ENCODE results near the gene FAM78A. TPM values are rescaled to one million over a fixed set of nuclear protein-coding genes. Genes with fewer than 3 reads are reported as not detected.

The FAM78A gene
- total RNA-seq, 1 experiment from 2014 or later, result 3.4 TPM

DNA sequence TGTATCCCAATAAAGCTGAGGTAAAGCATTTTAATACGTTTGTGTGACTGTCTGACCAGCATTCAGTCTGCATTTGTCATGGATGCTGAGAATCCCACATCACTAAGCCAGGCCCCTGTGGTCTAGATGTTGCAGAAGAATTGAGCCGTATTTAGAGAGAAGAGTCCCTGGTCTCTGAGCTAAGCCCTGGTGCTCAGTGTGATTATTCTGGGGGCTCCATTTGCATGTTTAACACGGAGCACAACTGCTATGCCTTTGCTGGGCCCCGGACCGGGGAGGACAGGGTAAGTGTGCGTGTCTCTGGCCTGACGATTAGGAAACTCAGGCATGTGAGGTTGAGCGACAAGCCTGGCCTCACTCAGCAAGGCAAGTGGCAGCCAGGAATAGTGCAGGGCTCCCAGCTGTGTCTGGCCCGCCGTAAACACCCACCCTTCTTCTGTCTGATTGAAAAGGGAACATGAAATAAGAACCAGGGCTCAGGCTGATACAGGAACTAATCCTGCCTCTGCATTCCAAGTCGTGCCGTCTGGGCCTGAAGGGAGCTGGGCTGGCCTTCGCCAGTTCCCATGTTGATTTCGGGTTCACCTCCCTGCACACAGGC is 22.3 kb downstream of the FAM78A start:
- H3K27me3 ChIP-seq (ENCODE audit: insufficient read depth, low read length), result no peaks in the 10 kb centered on the region
- H3K9ac ChIP-seq (ENCODE audit: low read length), result no peak overlapping the region
- BruUV-seq (replicated peaks), result no TSS peak
- ATAC-seq (no peak), DNase-seq (ENCODE audit: low read depth, low spot score) (no peak)
- POLR2A ChIA-PET, result no interaction called here
- no peak overlapping the region for H3K27ac ChIP-seq (ENCODE audit: low read depth, low read length)
- TF ChIP-seq SRF (IDR thresholded peaks at IDR 0.05; ENCODE audit: low read depth), result no peak
- TF ChIP-seq CEBPB (IDR thresholded peaks at IDR 0.05; ENCODE audit: low read depth), result no peak
- TF ChIP-seq, protein P1, sequence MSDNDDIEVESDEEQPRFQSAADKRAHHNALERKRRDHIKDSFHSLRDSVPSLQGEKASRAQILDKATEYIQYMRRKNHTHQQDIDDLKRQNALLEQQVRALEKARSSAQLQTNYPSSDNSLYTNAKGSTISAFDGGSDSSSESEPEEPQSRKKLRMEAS (IDR thresholded peaks at IDR 0.05), result no peak
- TF ChIP-seq, protein P2, sequence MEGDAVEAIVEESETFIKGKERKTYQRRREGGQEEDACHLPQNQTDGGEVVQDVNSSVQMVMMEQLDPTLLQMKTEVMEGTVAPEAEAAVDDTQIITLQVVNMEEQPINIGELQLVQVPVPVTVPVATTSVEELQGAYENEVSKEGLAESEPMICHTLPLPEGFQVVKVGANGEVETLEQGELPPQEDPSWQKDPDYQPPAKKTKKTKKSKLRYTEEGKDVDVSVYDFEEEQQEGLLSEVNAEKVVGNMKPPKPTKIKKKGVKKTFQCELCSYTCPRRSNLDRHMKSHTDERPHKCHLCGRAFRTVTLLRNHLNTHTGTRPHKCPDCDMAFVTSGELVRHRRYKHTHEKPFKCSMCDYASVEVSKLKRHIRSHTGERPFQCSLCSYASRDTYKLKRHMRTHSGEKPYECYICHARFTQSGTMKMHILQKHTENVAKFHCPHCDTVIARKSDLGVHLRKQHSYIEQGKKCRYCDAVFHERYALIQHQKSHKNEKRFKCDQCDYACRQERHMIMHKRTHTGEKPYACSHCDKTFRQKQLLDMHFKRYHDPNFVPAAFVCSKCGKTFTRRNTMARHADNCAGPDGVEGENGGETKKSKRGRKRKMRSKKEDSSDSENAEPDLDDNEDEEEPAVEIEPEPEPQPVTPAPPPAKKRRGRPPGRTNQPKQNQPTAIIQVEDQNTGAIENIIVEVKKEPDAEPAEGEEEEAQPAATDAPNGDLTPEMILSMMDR (IDR thresholded peaks at IDR 0.05 in 2 of 3, conservative IDR thresholded peaks at IDR 0.05 in 1 of 3; ENCODE audit: borderline replicate concordance in 1 of 3, insufficient read depth in 1 of 3, low read depth in 2 of 3, low read length in 2 of 3), result no peak
- TF ChIP-seq, protein P3, sequence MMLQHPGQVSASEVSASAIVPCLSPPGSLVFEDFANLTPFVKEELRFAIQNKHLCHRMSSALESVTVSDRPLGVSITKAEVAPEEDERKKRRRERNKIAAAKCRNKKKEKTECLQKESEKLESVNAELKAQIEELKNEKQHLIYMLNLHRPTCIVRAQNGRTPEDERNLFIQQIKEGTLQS (IDR thresholded peaks at IDR 0.05), result no peak
- TF ChIP-seq YY1 (IDR thresholded peaks at IDR 0.05; ENCODE audit: extremely low read depth, insufficient replicate concordance, low read depth, low read length), result no peak
- TF ChIP-seq ZFX (IDR thresholded peaks at IDR 0.05), result no peak
- TF ChIP-seq POLR2AphosphoS5 (IDR thresholded peaks at IDR 0.05; ENCODE audit: low read depth, low read length), result no peak
- TF ChIP-seq CBX3 (IDR thresholded peaks at IDR 0.05; ENCODE audit: low read depth), result no peak
- TF ChIP-seq, protein P4, sequence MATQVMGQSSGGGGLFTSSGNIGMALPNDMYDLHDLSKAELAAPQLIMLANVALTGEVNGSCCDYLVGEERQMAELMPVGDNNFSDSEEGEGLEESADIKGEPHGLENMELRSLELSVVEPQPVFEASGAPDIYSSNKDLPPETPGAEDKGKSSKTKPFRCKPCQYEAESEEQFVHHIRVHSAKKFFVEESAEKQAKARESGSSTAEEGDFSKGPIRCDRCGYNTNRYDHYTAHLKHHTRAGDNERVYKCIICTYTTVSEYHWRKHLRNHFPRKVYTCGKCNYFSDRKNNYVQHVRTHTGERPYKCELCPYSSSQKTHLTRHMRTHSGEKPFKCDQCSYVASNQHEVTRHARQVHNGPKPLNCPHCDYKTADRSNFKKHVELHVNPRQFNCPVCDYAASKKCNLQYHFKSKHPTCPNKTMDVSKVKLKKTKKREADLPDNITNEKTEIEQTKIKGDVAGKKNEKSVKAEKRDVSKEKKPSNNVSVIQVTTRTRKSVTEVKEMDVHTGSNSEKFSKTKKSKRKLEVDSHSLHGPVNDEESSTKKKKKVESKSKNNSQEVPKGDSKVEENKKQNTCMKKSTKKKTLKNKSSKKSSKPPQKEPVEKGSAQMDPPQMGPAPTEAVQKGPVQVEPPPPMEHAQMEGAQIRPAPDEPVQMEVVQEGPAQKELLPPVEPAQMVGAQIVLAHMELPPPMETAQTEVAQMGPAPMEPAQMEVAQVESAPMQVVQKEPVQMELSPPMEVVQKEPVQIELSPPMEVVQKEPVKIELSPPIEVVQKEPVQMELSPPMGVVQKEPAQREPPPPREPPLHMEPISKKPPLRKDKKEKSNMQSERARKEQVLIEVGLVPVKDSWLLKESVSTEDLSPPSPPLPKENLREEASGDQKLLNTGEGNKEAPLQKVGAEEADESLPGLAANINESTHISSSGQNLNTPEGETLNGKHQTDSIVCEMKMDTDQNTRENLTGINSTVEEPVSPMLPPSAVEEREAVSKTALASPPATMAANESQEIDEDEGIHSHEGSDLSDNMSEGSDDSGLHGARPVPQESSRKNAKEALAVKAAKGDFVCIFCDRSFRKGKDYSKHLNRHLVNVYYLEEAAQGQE (IDR thresholded peaks at IDR 0.05; ENCODE audit: low read depth), result no peak
- no peak for TF ChIP-seq POLR2A (IDR thresholded peaks at IDR 0.05; ENCODE audit: borderline replicate concordance, extremely low read depth, insufficient read depth, insufficient read length)
- TF ChIP-seq JUND (IDR thresholded peaks at IDR 0.05), result no peak
- TF ChIP-seq EGR1 (IDR thresholded peaks at IDR 0.05; ENCODE audit: low read depth), result no peak
- TF ChIP-seq EZH2phosphoT487 (IDR thresholded peaks at IDR 0.05; ENCODE audit: borderline replicate concordance), result no peak
- no peak for TF ChIP-seq FOSL1 (IDR thresholded peaks at IDR 0.05; ENCODE audit: low read depth)
- no peak for TF ChIP-seq ELF1 (IDR thresholded peaks at IDR 0.05; ENCODE audit: borderline replicate concordance, low read depth)
- H3K4me2 ChIP-seq (ENCODE audit: low read length), result no peak overlapping the region
- intact Hi-C loops (cut with micrococcal nuclease), result no loop called here
- no peaks in the 10 kb centered on the region for H3K36me3 ChIP-seq (ENCODE audit: control insufficient read depth in 1 of 2, insufficient read depth in 2 of 2, low read length in 2 of 2)
- CTCF ChIA-PET, result no interaction called here
- H3K4me1 ChIP-seq (ENCODE audit: control insufficient read depth in 1 of 2, insufficient read depth in 2 of 2, low read length in 2 of 2), result peaks cover 0 to 4% of the 10 kb centered on the region in 2 experiments; a peak in 1 of 4 replicates
- H3K4me3 ChIP-seq (replicated peaks in 1 of 2; ENCODE audit: low read depth in 1 of 2, low read length in 2 of 2), result no peak overlapping the region
- no peaks in the 10 kb centered on the region for H3K9me3 ChIP-seq (ENCODE audit: control insufficient read depth in 1 of 2, insufficient read depth in 1 of 2, low read depth in 1 of 2, low read length in 2 of 2)
- H3K9me2 ChIP-seq (ENCODE audit: insufficient read depth), result no peaks in the 10 kb centered on the region
- RAD21 ChIA-PET (ENCODE audit: low non-redundant PET in 1 of 2, low total read pairs in 2 of 2, uncharacterized antibody in 2 of 2, unreplicated experiment in 2 of 2), result no interaction called here
- no peaks in the 10 kb centered on the region for H3K79me2 ChIP-seq (ENCODE audit: insufficient read depth, low read length)
- no peaks in the 10 kb centered on the region for H4K20me1 ChIP-seq (ENCODE audit: insufficient read depth)
- H2AFZ ChIP-seq (ENCODE audit: low read depth, low read length, poor library complexity, severe bottlenecking), result no peak overlapping the region

All from HCT116 (cell line).